Measurements from ENCODE around the gene HLX.
A peak's percentile ranks its signal among the peaks of the same experiment; 100 is the strongest.

The HLX gene, protein sequence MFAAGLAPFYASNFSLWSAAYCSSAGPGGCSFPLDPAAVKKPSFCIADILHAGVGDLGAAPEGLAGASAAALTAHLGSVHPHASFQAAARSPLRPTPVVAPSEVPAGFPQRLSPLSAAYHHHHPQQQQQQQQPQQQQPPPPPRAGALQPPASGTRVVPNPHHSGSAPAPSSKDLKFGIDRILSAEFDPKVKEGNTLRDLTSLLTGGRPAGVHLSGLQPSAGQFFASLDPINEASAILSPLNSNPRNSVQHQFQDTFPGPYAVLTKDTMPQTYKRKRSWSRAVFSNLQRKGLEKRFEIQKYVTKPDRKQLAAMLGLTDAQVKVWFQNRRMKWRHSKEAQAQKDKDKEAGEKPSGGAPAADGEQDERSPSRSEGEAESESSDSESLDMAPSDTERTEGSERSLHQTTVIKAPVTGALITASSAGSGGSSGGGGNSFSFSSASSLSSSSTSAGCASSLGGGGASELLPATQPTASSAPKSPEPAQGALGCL

DNA sequence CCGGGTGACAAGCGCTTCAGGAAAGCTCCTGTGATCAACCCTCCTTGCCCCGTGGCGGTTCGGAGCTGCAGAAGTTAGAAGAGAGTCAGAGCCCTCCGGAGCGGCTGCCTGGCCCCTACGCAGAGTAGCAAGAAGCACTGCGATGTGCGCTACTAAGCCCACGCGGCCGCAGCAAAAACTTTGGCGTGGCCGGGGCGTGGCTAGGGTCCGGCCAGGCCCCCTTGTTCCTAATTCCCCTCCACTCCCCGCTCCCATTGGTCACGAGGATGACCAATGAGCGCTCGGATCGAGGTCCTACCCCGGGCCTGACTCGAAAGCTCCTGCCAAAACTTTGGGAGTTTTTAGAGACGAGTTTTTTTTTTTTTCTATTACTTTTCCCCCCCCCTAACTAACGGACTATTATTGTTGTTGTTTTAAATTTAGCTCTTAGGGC lies at the start of gene HLX:
Gene HLX, plus strand, starts transcription at position 368 of the 433 bp plus-strand sequence. CDS start 415 bp downstream, outside the sequence.
- H3K9me3 ChIP-seq (ENCODE audit: control insufficient read depth in 1 of 2, low read length in 2 of 2): no peaks in the 10 kb centered on the region
- no peaks in the 10 kb centered on the region for H3K27me3 ChIP-seq (ENCODE audit: low read depth, low read length)
- H3K36me3 ChIP-seq (ENCODE audit: control insufficient read depth in 1 of 2, insufficient read depth in 2 of 2, low read length in 2 of 2): peaks cover 0 to 20% of the 10 kb centered on the region in 2 donors
- H3K4me3 ChIP-seq (ENCODE audit: low read depth in 1 of 2, low read length in 2 of 2): peak within 1 kb of the TSS; percentile 67 to 95
- H3K27ac ChIP-seq (ENCODE audit: low read length): peak within 1 kb of the TSS; percentile 95
- peaks cover 5 to 19% of the 10 kb centered on the region in 2 donors for H3K4me1 ChIP-seq (ENCODE audit: control insufficient read depth in 1 of 2, insufficient read depth in 2 of 2, low read length in 2 of 2)

DNA sequence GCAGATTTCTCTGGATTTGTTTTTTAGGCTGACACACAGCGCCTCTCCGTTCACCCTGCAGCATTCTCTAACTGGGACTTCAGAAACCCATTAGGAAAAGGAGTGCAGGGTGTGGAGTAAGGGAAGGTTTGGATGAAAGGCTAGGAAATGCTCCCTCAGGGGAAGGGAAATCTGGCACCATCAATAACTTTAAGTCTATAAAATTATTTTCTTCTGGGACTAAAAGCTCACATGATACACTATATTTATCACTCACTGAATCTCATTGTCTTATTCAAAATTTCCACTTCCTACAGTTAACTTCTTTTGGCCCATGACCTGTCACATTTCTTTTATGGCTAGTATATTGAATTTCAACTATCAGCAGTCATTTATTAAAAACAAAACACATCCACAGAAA lies 45.8 kb upstream of the HLX start:
- Histone ChIP-seq H3K36me3 (ENCODE audit: control insufficient read depth in 1 of 2, insufficient read depth in 2 of 2, low read length in 2 of 2) (no peaks in the 10 kb centered on the region), H3K4me3 (ENCODE audit: low read depth in 1 of 2, low read length in 2 of 2) (no peak overlapping the region), H3K27ac (ENCODE audit: low read length) (no peak overlapping the region), H3K9me3 (ENCODE audit: control insufficient read depth in 1 of 2, low read length in 2 of 2) (no peaks in the 10 kb centered on the region), H3K4me1 (ENCODE audit: control insufficient read depth in 1 of 2, insufficient read depth in 2 of 2, low read length in 2 of 2) (peaks cover 0 to 16% of the 10 kb centered on the region in 2 donors), H3K27me3 (ENCODE audit: low read depth, low read length) (no peaks in the 10 kb centered on the region)

DNA sequence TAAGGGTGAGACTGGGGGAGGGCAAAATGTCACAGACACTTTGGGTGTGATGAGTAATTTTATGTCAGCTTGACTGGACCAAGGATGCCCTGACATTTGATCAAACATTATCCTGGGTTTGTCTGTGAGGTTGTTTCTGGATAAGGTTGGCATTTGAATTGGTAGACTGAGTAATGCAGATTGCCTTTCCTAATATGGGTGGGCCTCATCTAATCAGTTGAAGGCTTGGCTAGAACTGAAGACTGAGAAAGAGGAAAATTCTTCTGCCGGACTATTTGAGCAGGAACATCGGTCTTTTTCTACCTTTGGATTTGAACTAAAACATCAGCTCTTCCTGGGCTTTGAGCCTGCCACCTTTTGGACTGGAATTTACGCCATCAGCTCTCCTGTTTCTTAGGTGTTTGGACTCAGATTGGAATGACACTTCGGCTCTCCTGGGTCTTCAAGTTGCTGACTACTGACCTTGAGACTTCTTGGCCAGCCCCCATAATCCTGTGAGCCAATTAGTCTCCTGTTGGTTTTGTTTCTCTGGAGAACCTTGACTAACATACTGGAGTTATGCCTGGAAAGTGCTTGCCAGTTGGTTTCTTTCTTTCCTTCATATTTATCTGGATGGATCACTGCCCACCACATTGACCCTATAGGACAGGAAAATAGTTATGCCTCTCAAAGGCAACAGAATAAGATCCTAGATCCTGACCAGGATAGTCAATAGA lies 44.9 kb upstream of the HLX start:
- H3K9me3 ChIP-seq (ENCODE audit: control insufficient read depth in 1 of 2, low read length in 2 of 2): no peaks in the 10 kb centered on the region
- H3K4me1 ChIP-seq (ENCODE audit: control insufficient read depth in 1 of 2, insufficient read depth in 2 of 2, low read length in 2 of 2): peaks cover 0 to 16% of the 10 kb centered on the region in 2 donors
- H3K27ac ChIP-seq (ENCODE audit: low read length): no peak overlapping the region
- H3K36me3 ChIP-seq (ENCODE audit: control insufficient read depth in 1 of 2, insufficient read depth in 2 of 2, low read length in 2 of 2): no peaks in the 10 kb centered on the region
- H3K4me3 ChIP-seq (ENCODE audit: low read depth in 1 of 2, low read length in 2 of 2): no peak overlapping the region
- H3K27me3 ChIP-seq (ENCODE audit: low read depth, low read length): no peaks in the 10 kb centered on the region

DNA sequence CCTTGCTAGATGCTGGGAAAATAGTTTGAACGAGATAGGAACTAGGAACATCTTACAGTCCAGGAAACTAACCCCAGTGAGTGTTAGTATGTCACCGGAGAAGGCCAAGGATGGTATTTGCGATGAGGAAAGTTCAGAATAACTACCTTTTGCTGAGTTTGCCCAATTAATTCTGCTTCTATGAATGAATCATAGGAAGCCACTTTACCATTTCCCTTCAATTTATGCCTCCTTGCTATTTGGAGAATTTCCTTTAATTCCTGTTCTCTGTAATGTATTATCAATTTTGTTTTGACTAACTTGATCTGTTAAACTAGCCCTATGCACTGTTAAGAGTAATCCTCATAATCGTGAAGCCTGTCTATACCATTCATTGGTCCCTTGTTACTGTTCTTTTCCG lies 40.7 kb upstream of the HLX start:
- H3K27me3 ChIP-seq (ENCODE audit: low read depth, low read length): no peaks in the 10 kb centered on the region
- H3K27ac ChIP-seq (ENCODE audit: low read length): no peak overlapping the region
- H3K4me1 ChIP-seq (ENCODE audit: control insufficient read depth in 1 of 2, insufficient read depth in 2 of 2, low read length in 2 of 2): peaks cover 0 to 20% of the 10 kb centered on the region in 2 donors
- no peaks in the 10 kb centered on the region for H3K9me3 ChIP-seq (ENCODE audit: control insufficient read depth in 1 of 2, low read length in 2 of 2)
- no peaks in the 10 kb centered on the region for H3K36me3 ChIP-seq (ENCODE audit: control insufficient read depth in 1 of 2, insufficient read depth in 2 of 2, low read length in 2 of 2)
- no peak overlapping the region for H3K4me3 ChIP-seq (ENCODE audit: low read depth in 1 of 2, low read length in 2 of 2)

DNA sequence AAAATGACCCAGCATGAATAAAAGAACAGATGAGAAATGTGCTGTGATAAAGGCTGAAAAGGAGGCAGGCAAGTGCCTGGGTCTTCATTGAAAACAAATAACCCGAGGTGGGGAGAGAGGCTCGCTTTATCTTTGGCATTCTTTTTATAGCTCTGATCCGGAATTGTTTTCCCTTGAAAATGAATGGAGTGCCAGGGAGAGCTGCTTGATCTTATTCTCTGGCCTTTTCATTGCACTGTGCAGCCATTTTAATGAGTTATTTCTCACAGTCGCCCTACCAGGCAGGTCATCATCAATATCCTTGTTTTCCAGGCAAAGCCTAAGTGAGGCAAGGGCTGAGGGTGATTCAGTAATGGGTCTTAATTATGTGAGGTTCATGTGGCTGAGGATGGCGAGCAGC lies 39.8 kb upstream of the HLX start:
- H3K27ac ChIP-seq (ENCODE audit: low read length): no peak overlapping the region
- H3K27me3 ChIP-seq (ENCODE audit: low read depth, low read length): no peaks in the 10 kb centered on the region
- H3K9me3 ChIP-seq (ENCODE audit: control insufficient read depth in 1 of 2, low read length in 2 of 2): no peaks in the 10 kb centered on the region
- H3K4me1 ChIP-seq (ENCODE audit: control insufficient read depth in 1 of 2, insufficient read depth in 2 of 2, low read length in 2 of 2): peaks cover 0 to 20% of the 10 kb centered on the region in 2 donors
- no peak overlapping the region for H3K4me3 ChIP-seq (ENCODE audit: low read depth in 1 of 2, low read length in 2 of 2)
- no peaks in the 10 kb centered on the region for H3K36me3 ChIP-seq (ENCODE audit: control insufficient read depth in 1 of 2, insufficient read depth in 2 of 2, low read length in 2 of 2)

- Histone ChIP-seq H3K27me3 (ENCODE audit: low read depth, low read length) (no peaks in the 10 kb centered on the region), H3K36me3 (ENCODE audit: control insufficient read depth in 1 of 2, insufficient read depth in 2 of 2, low read length in 2 of 2) (no peaks in the 10 kb centered on the region), H3K27ac (ENCODE audit: low read length) (no peak overlapping the region), H3K4me1 (ENCODE audit: control insufficient read depth in 1 of 2, insufficient read depth in 2 of 2, low read length in 2 of 2) (peaks cover 0 to 20% of the 10 kb centered on the region in 2 donors), H3K9me3 (ENCODE audit: control insufficient read depth in 1 of 2, low read length in 2 of 2) (no peaks in the 10 kb centered on the region), H3K4me3 (ENCODE audit: low read depth in 1 of 2, low read length in 2 of 2) (no peak overlapping the region)
Observed at GRCh38 chr1:220841293-220841692, 38.0 kb upstream of the HLX start.

DNA sequence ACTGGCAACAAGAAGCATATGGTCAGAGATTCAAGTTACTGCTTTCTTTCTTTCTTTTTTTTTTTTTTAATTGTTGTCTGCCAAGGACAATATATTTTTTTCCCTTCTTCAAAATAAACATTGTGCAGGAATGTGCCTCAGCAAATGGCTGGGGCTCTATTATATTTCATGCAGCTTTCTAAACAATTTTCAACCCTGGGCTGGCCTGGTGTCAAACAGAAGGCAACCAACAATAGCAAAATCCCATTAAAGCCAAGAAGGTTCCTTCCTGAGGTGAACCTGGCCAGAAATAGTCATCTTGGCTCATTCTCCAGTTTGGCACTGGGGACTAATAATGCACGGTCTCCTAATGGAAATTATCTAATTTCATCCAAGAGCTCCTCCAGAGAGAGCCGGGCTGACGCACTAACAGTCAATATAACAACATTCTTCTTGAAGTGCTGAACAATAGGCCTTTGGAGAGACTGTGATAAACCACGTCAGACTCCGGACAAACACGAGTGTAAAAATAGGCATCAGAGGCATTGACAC lies 35.7 kb upstream of the HLX start:
- no peaks in the 10 kb centered on the region for H3K27me3 ChIP-seq (ENCODE audit: low read depth, low read length)
- H3K36me3 ChIP-seq (ENCODE audit: control insufficient read depth in 1 of 2, insufficient read depth in 2 of 2, low read length in 2 of 2): no peaks in the 10 kb centered on the region
- H3K4me1 ChIP-seq (ENCODE audit: control insufficient read depth in 1 of 2, insufficient read depth in 2 of 2, low read length in 2 of 2): peaks cover 0 to 20% of the 10 kb centered on the region in 2 donors
- H3K4me3 ChIP-seq (ENCODE audit: low read depth in 1 of 2, low read length in 2 of 2): no peak overlapping the region
- H3K27ac ChIP-seq (ENCODE audit: low read length): peak overlapping the region; percentile 10
- no peaks in the 10 kb centered on the region for H3K9me3 ChIP-seq (ENCODE audit: control insufficient read depth in 1 of 2, low read length in 2 of 2)

DNA sequence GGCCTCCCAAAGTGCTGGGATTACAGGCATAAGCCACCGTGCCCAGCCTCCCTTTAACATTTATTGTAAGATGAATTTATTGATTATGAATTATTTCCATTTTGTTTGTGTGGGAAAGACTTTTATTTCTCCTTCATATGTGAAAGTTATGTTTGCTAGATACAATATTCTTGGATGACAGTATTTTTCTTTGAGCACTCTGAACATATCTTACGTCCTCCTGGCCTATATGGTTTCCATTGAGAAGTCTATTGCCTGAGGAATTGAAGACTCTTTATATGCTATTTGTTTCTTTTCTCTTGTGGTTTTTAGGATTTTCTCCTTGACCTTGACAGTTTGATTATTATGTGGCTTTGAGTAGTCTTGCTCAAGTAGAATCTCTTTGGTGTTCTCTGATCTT lies 26.8 kb upstream of the HLX start:
- H3K27ac ChIP-seq (ENCODE audit: low read length): no peak overlapping the region
- no peaks in the 10 kb centered on the region for H3K27me3 ChIP-seq (ENCODE audit: low read depth, low read length)
- H3K36me3 ChIP-seq (ENCODE audit: control insufficient read depth in 1 of 2, insufficient read depth in 2 of 2, low read length in 2 of 2): no peaks in the 10 kb centered on the region
- peaks cover 6 to 21% of the 10 kb centered on the region in 2 donors for H3K9me3 ChIP-seq (ENCODE audit: control insufficient read depth in 1 of 2, low read length in 2 of 2)
- no peak overlapping the region for H3K4me3 ChIP-seq (ENCODE audit: low read depth in 1 of 2, low read length in 2 of 2)
- no peaks in the 10 kb centered on the region for H3K4me1 ChIP-seq (ENCODE audit: control insufficient read depth in 1 of 2, insufficient read depth in 2 of 2, low read length in 2 of 2)

GRCh38 chr1:220872296-220872695 lies 6.9 kb upstream of the HLX start:
- Histone ChIP-seq H3K27ac (ENCODE audit: low read length) (no peak overlapping the region), H3K4me1 (ENCODE audit: control insufficient read depth in 1 of 2, insufficient read depth in 2 of 2, low read length in 2 of 2) (peaks cover 5 to 31% of the 10 kb centered on the region in 2 donors), H3K4me3 (ENCODE audit: low read depth in 1 of 2, low read length in 2 of 2) (no peak overlapping the region), H3K9me3 (ENCODE audit: control insufficient read depth in 1 of 2, low read length in 2 of 2) (no peaks in the 10 kb centered on the region), H3K27me3 (ENCODE audit: low read depth, low read length) (no peaks in the 10 kb centered on the region), H3K36me3 (ENCODE audit: control insufficient read depth in 1 of 2, insufficient read depth in 2 of 2, low read length in 2 of 2) (no peaks in the 10 kb centered on the region)

- H3K4me1 ChIP-seq (ENCODE audit: control insufficient read depth in 1 of 2, insufficient read depth in 2 of 2, low read length in 2 of 2): peaks cover 10 to 31% of the 10 kb centered on the region in 2 donors
- no peaks in the 10 kb centered on the region for H3K9me3 ChIP-seq (ENCODE audit: control insufficient read depth in 1 of 2, low read length in 2 of 2)
- H3K4me3 ChIP-seq (ENCODE audit: low read depth in 1 of 2, low read length in 2 of 2): no peak overlapping the region
- no peak overlapping the region for H3K27ac ChIP-seq (ENCODE audit: low read length)
- no peaks in the 10 kb centered on the region for H3K27me3 ChIP-seq (ENCODE audit: low read depth, low read length)
- no peaks in the 10 kb centered on the region for H3K36me3 ChIP-seq (ENCODE audit: control insufficient read depth in 1 of 2, insufficient read depth in 2 of 2, low read length in 2 of 2)
Observed at GRCh38 chr1:220873087-220873486, 6.2 kb upstream of the HLX start.

Measured in muscle layer of duodenum (tissue), 2 donors.